ENCODE data around the gene XCR1. TPM values are rescaled to one million over a fixed set of nuclear protein-coding genes. Genes with fewer than 3 reads are reported as not detected.
"Not testable (repeated sequence)": the region's sequence is repeated elsewhere in the genome, so short reads cannot be mapped to it uniquely, and the experiment has no call there.

The XCR1 gene
- total and polyA plus RNA-seq, 9 donors: 0.08 to 0.60 (median 0.15) TPM

GRCh38 chr3:46012246-46012645 lies 15.0 kb downstream of the XCR1 start:
- Histone ChIP-seq H3K27ac (ENCODE audit: low read length) (no peak overlapping the region), H3K4me1 (ENCODE audit: control insufficient read depth, insufficient read depth, low read length) (no peaks in the 10 kb centered on the region), H3K27me3 (ENCODE audit: control insufficient read depth, insufficient read depth, low read length) (no peaks in the 10 kb centered on the region), H3K9me3 (replicated peaks; ENCODE audit: control insufficient read depth, low read depth, low read length) (no peaks in the 10 kb centered on the region), H3K36me3 (ENCODE audit: control insufficient read depth, insufficient read depth, low read length) (no peaks in the 10 kb centered on the region), H3K4me3 (ENCODE audit: low read length) (no peak overlapping the region)
- WGBS (ENCODE audit: insufficient coverage): 100% methylated on average over 2 of the region's 4 CpGs
- no peak for DNase-seq

- Histone ChIP-seq H3K4me3 (ENCODE audit: low read length) (no peak overlapping the region), H3K27me3 (ENCODE audit: control insufficient read depth, insufficient read depth, low read length) (no peaks in the 10 kb centered on the region), H3K36me3 (ENCODE audit: control insufficient read depth, insufficient read depth, low read length) (no peaks in the 10 kb centered on the region), H3K9me3 (replicated peaks; ENCODE audit: control insufficient read depth, low read depth, low read length) (no peaks in the 10 kb centered on the region), H3K27ac (ENCODE audit: low read length) (no peak overlapping the region), H3K4me1 (ENCODE audit: control insufficient read depth, insufficient read depth, low read length) (peaks cover 7% of the 10 kb centered on the region)
- no CpG with 5 or more reads among the region's 2 CpGs for WGBS (ENCODE audit: insufficient coverage)
- no peak for DNase-seq
Measured at GRCh38 chr3:46010519-46011113, 16.7 kb downstream of the XCR1 start.

- H3K27ac ChIP-seq (ENCODE audit: low read length): no peak overlapping the region
- no peaks in the 10 kb centered on the region for H3K9me3 ChIP-seq (replicated peaks; ENCODE audit: control insufficient read depth, low read depth, low read length)
- no peaks in the 10 kb centered on the region for H3K36me3 ChIP-seq (ENCODE audit: control insufficient read depth, insufficient read depth, low read length)
- WGBS (ENCODE audit: insufficient coverage): 90% methylated on average over 4 of the region's 6 CpGs
- no peak for DNase-seq
- peaks cover 7% of the 10 kb centered on the region for H3K4me1 ChIP-seq (ENCODE audit: control insufficient read depth, insufficient read depth, low read length)
- H3K4me3 ChIP-seq (ENCODE audit: low read length): no peak overlapping the region
- no peaks in the 10 kb centered on the region for H3K27me3 ChIP-seq (ENCODE audit: control insufficient read depth, insufficient read depth, low read length)
Measured at GRCh38 chr3:46008058-46008457, 19.2 kb downstream of the XCR1 start.

GRCh38 chr3:46007280-46007679 lies 20.0 kb downstream of the XCR1 start:
- Histone ChIP-seq H3K27ac (ENCODE audit: low read length) (no peak overlapping the region), H3K36me3 (ENCODE audit: control insufficient read depth, insufficient read depth, low read length) (no peaks in the 10 kb centered on the region), H3K9me3 (replicated peaks; ENCODE audit: control insufficient read depth, low read depth, low read length) (no peaks in the 10 kb centered on the region), H3K27me3 (ENCODE audit: control insufficient read depth, insufficient read depth, low read length) (peaks cover 2% of the 10 kb centered on the region), H3K4me1 (ENCODE audit: control insufficient read depth, insufficient read depth, low read length) (peaks cover 7% of the 10 kb centered on the region), H3K4me3 (ENCODE audit: low read length) (no peak overlapping the region)
- no peak for DNase-seq

- Histone ChIP-seq H3K4me3 (ENCODE audit: low read length) (no peak overlapping the region), H3K36me3 (ENCODE audit: control insufficient read depth, insufficient read depth, low read length) (no peaks in the 10 kb centered on the region), H3K27me3 (ENCODE audit: control insufficient read depth, insufficient read depth, low read length) (peaks cover 4% of the 10 kb centered on the region), H3K4me1 (ENCODE audit: control insufficient read depth, insufficient read depth, low read length) (peaks cover 7% of the 10 kb centered on the region), H3K9me3 (replicated peaks; ENCODE audit: control insufficient read depth, low read depth, low read length) (no peaks in the 10 kb centered on the region), H3K27ac (ENCODE audit: low read length) (peak overlapping the region; percentile 20)
- no CpG with 5 or more reads among the region's 5 CpGs for WGBS (ENCODE audit: insufficient coverage)
- peak; percentile 88 for DNase-seq
Measured at GRCh38 chr3:46006238-46007032, 20.8 kb downstream of the XCR1 start.

GRCh38 chr3:46003706-46004105 lies 23.6 kb downstream of the XCR1 start:
- not testable (repeated sequence) for H3K4me1 ChIP-seq (ENCODE audit: control insufficient read depth, insufficient read depth, low read length); DNase-seq; H3K36me3 ChIP-seq (ENCODE audit: control insufficient read depth, insufficient read depth, low read length); H3K9me3 ChIP-seq (replicated peaks; ENCODE audit: control insufficient read depth, low read depth, low read length); H3K27ac ChIP-seq (ENCODE audit: low read length); H3K4me3 ChIP-seq (ENCODE audit: low read length)
- peaks cover 10% of the 10 kb centered on the region for H3K27me3 ChIP-seq (ENCODE audit: control insufficient read depth, insufficient read depth, low read length)

GRCh38 chr3:46001178-46001577 lies 26.1 kb downstream of the XCR1 start:
- Histone ChIP-seq H3K4me3 (ENCODE audit: low read length) (no peak overlapping the region), H3K4me1 (ENCODE audit: control insufficient read depth, insufficient read depth, low read length) (peaks cover 4% of the 10 kb centered on the region), H3K36me3 (ENCODE audit: control insufficient read depth, insufficient read depth, low read length) (no peaks in the 10 kb centered on the region), H3K27me3 (ENCODE audit: control insufficient read depth, insufficient read depth, low read length) (peaks cover 12% of the 10 kb centered on the region), H3K27ac (ENCODE audit: low read length) (no peak overlapping the region), H3K9me3 (replicated peaks; ENCODE audit: control insufficient read depth, low read depth, low read length) (no peaks in the 10 kb centered on the region)
- no peak for DNase-seq
- 92% methylated on average over 2 of the region's 2 CpGs for WGBS (ENCODE audit: insufficient coverage)

- peaks cover 12% of the 10 kb centered on the region for H3K27me3 ChIP-seq (ENCODE audit: control insufficient read depth, insufficient read depth, low read length)
- no CpG with 5 or more reads among the region's 2 CpGs for WGBS (ENCODE audit: insufficient coverage)
- no peaks in the 10 kb centered on the region for H3K9me3 ChIP-seq (replicated peaks; ENCODE audit: control insufficient read depth, low read depth, low read length)
- no peak for DNase-seq
- H3K4me1 ChIP-seq (ENCODE audit: control insufficient read depth, insufficient read depth, low read length): peaks cover 12% of the 10 kb centered on the region
- H3K27ac ChIP-seq (ENCODE audit: low read length): no peak overlapping the region
- no peak overlapping the region for H3K4me3 ChIP-seq (ENCODE audit: low read length)
- H3K36me3 ChIP-seq (ENCODE audit: control insufficient read depth, insufficient read depth, low read length): no peaks in the 10 kb centered on the region
Measured at GRCh38 chr3:45997942-45998341, 29.3 kb downstream of the XCR1 start.

GRCh38 chr3:45997499-45997898 lies 29.8 kb downstream of the XCR1 start:
- WGBS (ENCODE audit: insufficient coverage): 43% methylated on average over 1 of the region's 19 CpGs
- DNase-seq; H3K4me3 ChIP-seq (ENCODE audit: low read length); H3K27ac ChIP-seq (ENCODE audit: low read length); H3K36me3 ChIP-seq (ENCODE audit: control insufficient read depth, insufficient read depth, low read length); H3K9me3 ChIP-seq (replicated peaks; ENCODE audit: control insufficient read depth, low read depth, low read length): not testable (repeated sequence)
- H3K4me1 ChIP-seq (ENCODE audit: control insufficient read depth, insufficient read depth, low read length): peaks cover 17% of the 10 kb centered on the region
- H3K27me3 ChIP-seq (ENCODE audit: control insufficient read depth, insufficient read depth, low read length): peaks cover 12% of the 10 kb centered on the region

GRCh38 chr3:45995236-45996192 lies 31.8 kb downstream of the XCR1 start, which contains the start of gene FYCO1:
Gene FYCO1 (minus strand): TSS chr3:45995824. CDS start chr3:45984910, 10,914 bp downstream.
- H3K27ac ChIP-seq (ENCODE audit: low read length): peak within 1 kb of the TSS; percentile 79
- H3K27me3 ChIP-seq (ENCODE audit: control insufficient read depth, insufficient read depth, low read length): peaks cover 8% of the 10 kb centered on the region
- peak; percentile 95 for DNase-seq
- H3K4me1 ChIP-seq (ENCODE audit: control insufficient read depth, insufficient read depth, low read length): peaks cover 24% of the 10 kb centered on the region
- no peaks in the 10 kb centered on the region for H3K36me3 ChIP-seq (ENCODE audit: control insufficient read depth, insufficient read depth, low read length)
- H3K4me3 ChIP-seq (ENCODE audit: low read length): peak within 1 kb of the TSS; percentile 62
- WGBS (ENCODE audit: insufficient coverage): under 1% methylated on average over 62 of the region's 67 CpGs
- no peaks in the 10 kb centered on the region for H3K9me3 ChIP-seq (replicated peaks; ENCODE audit: control insufficient read depth, low read depth, low read length)

Measured in muscle of leg (tissue), 11 donors.